NCI-H69 (cell line): Measurements from ENCODE around the gene PTPRN2.
"Not testable (repeated sequence)": the region's sequence is repeated elsewhere in the genome, so short reads cannot be mapped to it uniquely, and the experiment has no call there.

ENCODE experiments used
- DNase-seq: peaks from one replicate; lab custom pipeline; 2025; lab: John Stamatoyannopoulos, UW

Gene PTPRN2

DNA sequence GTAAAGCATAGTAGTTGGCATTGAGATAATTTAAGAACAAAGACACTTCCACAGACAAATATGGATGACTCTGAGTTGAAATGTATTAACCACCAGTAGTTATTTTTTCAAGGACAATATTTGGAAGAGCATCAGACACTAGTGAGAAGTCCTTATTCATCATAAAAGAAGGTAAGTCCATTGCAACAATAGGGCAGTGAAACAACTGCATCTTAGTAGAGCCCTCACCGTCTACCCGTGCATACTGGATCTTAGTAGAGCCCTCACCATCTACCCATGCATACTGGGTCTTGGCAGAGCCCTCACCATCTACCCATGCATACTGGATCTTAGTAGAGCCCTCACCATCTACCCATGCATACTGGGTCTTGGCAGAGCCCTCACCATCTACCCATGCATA, 892.0 kb downstream of the PTPRN2 start:
- not testable (repeated sequence) for DNase-seq

DNA sequence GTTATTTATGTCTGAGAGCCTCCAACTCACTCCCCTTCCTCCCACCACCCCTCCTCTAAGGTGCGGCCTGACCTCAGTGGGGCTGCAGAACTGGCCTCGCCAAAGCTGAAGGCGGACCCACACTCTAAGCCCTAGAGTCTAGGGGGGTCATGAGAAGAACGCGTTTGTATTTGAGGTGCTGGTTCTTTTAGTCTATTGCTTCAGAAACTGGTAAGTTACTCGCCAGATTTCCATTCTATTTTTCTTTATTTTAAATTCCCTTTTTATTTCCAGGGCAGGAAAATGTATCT, 893.3 kb downstream of the PTPRN2 start:
- DNase-seq = no peak

DNA sequence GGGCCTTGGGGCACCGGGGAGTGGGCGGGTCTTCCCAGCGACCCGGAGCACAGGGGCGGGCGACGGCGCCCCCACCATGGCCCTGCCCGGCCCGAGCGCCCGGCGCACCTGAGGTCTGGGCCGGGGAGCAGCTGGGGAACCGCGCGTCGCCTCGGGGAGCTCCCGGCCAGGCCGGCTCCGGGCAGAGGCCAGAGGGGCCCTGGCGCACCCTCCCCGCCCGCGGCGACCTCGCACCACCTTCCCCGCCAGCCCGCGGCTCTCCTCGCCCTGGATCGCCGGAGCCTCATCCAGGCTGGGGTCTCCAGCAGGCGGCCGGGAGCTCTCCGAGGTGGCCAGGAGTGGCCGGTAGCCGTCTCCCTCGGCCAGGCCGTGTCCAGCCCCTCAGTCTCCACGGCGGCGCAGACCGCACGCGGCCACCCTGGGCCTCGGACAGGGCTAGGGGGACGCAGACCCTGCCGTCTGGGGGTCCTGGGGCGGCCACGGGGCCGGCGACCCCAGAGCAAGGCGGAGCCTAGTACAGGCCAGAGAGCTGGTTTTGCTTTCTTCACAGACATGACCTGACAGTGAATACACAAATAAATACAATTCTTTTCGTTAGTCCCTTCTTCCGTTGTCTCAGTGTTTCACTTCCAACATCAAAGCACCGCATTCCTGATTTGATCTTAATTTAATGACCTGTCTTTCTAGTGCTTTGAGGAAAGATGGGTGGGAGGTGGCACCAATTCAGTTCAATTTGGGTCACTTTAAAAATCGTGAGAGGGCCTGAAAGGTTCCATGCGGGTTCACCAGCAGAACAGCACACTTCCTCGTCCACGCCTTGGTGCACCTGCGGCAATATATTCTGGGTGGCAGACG, 893.9 kb downstream of the PTPRN2 start:
- no peak for DNase-seq

DNA sequence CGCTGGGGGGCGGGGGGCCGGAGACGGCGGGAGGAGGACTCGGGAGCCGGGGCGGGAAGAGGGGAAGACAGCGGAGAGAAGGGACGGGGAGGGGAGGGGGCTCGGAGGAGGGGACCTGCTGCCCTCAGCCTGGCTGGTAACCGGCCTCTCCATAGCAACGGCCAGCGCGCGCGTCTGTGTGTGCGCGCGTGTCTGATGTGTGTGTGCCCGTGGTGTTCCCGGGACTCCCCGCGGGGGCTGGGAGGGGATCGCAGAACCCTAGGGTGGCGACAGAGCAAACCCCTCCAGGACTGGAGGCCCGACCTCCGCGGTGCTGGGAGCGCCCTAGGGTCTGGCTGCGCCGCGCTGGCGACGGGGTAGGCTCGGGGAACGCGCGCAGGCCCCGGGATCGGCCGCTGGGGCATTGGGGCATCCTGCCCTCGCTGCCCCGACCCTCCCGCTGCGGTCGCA, 894.5 kb downstream of the PTPRN2 start:
- DNase-seq = no peak

DNA sequence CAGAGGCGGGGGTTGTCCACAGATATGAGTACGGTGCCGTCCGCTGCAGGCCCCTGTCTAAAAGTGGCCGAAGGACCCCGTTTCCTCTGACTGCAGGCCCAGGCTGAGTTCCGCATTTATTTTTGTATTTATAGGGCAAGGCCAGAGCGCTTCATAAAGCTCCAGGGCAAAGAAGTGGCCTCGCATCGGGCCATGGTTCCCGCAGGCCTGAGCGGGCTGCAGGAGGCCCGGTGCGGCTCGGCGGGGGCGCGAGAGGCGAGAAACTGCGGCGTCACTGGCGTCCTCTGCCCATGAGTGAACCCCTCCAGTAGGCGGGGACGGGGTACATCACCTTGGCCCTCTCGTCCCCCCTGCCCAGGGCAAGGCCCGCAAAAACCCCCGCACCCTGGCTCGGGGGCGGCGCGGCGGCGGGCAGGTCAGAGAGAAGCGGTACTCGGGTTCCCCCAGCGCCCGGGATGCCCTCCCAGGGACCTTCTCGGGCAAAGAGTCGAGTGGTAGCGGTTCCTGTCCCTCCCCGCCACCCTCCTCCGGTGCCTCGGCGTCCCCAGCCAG, 895.1 kb downstream of the PTPRN2 start:
- DNase-seq = no peak

DNA sequence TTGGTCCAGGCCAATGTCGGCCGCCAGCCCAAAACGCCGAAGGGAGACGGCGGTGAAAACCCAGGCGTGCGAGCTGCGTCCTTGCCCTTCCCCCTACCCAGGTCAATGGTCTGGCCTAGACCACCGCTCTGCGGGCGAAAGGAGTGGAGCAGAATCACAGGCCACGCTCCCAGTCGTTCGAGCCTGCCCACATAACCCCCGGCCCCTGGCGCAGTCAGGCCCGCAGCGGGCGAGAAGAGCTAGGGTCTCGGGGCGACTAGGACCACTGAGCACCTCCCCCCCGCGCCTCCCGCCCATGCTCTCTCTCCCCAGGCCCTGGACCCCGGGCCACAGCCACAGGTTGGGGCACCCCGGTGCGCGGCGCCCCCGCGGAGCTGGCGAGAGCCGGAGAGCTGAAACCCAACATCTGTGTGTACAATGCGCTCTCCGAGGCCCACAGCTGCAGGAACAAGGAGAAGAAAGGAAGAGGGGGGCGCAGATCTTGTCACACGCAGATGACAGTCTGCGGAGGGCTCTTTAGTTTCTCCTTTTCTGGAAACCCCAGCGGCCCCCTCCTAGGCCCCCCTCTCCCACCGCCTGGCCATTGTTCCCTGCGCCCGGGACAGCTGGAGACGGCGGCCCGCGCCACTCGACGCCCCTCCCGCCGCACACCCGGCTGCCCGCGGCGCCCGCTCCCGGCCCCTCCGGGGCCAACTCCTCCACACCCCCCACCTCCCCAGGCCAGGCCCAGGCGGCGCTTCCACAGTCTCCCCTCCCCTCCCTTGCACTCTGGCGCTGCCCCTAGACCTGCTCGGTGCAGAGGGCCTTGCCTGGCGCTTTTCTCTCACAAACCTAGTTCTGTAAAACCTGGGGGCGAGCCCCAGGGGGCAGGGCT, 895.8 kb downstream of the PTPRN2 start:
- DNase-seq = no peak

DNA sequence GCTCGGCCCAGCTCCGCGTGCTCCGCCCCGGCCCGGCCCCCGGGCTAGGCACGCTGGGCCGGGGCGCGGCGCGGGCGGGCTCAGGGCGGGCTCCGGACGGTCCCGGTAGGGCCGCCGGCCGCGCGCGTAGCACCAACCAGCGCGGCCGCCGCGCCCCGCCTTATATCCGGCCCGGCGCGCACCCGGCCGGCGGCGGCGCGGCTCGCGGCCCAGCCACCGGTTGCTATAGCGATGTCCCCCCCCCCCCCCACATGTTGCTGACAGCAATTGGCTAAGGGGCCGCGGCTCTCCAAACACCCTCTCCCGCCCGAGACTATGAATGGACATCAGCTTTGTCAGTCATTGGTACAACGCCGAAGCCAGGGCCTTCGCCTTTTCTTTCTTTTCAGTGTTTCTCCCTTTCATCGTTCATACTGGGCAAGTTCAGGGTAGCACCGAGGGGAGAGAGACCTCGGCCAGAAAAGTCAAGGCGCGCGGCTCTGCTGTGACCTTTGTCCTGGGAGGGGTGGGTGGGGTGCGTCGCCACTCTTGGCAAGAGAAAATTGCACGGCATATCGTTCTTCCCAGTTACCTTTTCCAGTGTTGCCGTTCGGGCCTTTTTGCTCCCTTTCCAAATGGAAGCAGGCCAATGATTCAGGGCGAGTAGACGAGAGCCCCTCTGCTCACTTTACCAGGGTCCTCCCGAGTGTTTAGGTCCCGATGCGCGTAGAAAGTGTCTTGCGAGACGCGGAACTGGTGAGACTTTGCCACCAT, 896.6 kb downstream of the PTPRN2 start:
- peak; percentile 55 for DNase-seq

DNA sequence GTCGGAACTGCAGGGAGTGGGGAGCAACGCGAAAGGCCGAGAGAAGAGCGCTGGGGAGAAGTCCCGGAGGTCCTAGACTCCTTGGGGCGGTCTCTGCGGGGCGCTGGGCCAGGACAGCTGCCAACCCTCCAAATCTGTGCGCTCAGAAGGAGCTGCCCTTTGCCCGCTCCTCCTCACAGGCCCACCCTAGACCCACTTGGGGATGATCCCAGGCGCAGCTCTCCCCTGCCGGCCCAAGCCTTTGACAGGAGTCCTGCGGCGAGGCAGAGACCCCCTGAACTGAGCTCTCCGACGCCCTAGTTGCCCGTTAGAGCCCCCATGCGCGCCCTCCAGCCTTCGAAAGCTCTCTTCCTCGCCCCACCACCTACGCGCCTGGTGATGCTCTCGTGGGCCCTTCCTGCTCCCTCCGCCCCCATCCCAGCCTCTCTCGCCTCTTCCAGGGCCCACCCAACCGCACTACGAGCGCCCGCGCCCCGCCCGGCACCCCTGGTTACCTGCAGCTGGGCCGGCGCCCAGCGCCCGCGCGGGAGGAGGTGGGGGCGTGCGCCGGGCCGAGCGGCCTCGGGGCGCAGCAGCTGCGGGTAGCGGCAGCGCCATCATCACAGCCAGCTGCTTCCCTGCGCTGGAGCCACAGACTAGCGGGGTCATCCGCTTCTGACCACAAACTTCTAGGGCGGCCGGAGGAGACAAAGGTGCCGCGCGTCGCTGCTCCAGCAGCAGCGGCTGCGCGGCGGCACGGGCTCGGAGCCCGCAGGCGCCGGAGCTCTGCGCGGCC, 897.4 kb downstream of the PTPRN2 start:
- no peak for DNase-seq

DNA sequence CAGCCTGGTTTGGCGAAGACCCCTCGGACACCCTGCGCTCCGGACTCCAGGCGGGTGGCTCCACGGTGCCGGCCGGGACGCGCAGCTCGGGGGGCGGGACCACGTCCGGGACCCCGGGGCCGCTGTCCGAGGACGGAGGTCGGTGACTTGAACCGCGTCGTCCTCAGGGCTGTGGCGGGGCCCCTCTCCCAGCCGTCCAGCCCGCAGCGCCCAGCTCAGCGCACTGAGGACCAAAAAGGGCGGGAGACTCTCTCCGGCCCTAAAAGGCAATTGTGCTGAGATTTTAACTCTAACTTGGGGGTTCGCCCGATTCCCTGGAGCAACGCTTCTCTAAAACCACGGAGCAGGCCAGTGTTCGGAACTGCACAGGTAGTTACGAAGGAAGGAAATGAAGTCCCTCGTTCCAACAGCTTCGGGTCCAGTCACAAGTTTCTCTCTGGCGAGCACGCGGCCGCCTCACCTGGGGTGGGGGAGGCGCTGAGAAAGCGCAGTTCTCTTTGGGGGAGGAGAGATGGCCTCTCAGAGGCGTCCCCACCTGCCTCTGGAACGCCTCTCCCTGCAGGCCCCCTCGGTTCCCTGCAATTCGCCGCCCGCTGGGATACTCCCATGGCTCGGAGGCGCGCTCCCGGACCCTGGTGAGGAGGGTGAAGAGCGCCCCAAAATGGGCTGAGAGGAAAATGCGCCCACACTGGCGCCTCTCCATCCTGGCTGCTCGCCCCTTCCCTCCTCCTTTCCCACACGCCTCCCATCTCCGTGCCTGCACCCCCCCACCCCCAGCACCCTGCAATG, 898.2 kb downstream of the PTPRN2 start:
- DNase-seq = no peak

DNA sequence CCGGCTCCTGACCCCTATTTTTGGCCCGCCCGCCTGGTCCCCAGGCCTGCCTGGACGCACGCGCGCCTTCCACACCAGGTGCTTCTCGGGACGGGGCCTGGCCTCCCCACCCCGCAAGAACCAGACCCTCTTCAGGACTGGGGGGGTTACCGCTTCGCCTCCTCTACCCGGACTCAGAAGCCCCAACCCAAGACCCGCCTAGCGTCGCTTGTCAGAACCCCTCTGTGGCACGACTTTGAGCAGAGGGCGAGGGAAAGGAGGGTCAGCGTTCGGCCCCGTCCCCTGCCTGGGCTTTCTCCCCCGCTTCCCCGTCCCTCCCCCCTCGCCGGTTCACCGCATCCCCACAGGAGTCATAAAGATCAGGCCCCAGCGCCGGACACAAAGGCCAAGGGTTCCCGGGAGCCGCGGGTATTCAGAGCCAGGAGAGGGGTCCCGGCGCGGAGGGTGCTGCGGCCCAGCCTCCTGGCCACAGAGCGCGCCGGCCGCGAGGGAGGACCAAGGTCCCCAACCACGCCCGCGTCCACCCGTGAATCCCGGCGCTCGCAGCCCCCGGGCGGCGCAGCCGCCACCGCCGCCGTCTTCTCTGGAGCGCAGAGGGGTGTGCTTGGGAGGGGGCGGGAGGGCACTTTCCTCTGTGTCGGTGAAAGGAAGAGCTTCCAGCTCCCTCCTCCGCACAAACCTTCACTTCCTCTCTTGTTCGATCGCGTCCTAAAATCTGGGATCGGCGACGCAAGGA, 898.9 kb downstream of the PTPRN2 start:
- no peak for DNase-seq

DNA sequence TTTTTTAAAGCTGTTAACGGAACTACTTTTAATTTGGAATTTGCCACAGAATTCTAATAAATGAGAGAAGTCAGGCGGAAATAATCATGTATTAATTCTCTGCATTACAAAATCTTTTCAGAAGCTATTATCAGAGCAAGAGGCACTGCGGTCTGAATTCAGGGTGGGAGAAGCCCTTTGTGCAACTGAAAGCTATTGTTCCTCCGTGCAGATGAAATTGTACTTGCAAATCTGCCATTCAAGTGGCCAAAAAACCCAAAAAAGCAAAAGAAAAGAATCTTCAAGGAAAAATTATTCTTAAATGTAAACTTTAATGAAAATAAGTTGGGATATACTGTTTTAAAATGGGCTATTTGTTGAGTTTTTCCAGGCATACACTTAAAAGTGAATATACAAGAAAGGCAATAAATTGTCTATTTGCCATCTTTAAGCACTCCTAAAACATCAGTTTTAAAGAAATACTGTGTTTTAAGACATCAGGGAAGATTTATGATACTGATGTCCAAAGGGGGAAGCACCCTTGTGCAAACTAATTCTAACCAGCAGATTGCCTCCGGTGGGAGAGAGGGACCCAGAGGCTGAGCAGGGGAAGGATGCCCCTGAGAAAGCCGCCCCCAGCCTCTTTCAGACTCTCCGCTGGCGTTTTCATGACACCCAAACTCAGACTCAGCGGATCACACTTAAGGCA, 899.6 kb downstream of the PTPRN2 start:
- DNase-seq = no peak

DNA sequence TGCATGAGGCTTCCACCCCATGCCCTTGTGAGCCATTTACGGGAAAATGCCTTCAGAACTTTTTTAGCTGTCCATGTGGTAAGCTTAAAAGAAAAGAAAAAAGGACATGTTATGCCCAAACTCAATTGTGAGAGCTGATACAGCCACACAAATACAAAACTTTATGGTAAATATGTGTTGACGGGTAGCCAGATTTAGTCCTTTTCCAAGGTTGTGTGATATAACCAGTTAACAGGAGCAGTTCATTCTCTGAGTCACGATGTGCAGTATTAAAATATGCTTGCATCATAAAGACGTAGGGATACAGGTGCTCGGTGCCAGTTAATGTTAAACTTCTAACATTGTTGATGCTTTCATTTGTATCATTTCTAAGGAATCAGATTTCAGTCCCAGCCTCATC, 900.5 kb downstream of the PTPRN2 start:
- DNase-seq = no peak

DNA sequence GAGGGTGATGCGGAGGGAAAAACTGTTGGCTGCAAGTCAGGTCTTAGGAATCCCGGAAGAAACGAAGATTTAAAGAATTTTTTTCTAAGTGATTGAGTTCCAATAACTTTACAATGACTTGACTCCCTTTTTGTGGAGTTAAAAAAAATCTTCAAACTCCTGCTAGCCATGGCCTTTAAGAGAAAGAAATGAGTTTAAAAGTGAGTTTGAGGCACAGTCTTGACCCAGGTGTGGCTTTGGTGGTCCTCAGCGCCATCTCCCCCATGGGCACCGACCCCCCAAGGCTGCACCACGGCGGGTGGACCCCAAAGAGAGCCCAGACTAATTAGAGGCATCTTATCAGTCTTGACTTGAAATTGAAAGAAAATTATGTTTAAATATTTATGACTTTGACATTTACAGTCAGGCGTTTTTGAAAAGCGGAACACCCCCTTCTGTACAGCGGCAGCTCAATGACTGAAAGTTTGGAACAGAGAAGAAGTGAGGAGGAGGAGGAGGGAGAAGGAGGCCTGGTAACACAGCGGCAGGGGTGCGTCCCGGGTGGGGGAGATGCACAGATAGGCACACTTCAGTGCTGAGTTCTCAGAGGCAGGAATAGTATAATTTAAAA, 901.2 kb downstream of the PTPRN2 start:
- DNase-seq = no peak

DNA sequence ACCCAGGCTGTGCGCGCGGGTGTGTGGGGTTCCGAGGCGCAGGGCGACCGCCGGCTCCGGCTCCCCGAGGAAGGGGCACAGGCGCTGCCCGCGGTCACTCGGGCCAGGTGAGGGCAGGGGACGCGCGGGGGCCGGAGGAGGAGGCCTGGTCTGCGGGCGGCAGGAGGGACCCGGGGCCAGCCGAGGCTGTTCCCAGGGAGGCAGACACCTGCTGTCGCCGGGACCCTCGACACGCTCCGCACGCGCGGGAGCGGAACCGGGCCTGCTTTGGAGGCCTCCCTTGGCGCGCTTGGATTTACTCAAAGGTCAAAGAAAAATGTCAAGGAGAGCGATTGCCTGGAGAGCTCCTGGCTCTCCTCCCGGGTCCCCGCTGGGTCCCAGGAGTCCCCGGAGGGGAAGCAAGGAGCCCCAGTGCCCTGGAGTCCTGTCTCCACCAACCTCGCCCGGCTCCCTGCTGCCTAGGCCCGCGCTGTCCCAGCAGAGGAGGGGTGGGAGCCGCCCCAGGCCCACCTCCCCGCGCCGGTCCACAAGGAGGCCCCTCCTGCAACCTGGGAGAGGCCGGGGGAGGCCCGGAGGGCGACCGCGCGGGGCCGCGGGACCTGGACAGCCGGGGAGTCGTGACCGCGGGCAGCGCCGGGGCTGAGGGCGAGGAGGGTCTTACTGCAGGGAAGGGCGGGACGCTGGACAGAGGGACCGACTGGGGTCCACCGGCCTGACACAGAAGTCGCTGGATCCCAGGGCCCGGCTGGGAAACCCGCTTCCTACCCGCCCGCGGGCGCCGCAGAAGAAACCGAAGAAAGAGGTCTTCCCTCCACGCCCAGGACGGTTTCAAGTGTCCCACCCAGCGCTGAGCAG, 902.0 kb downstream of the PTPRN2 start:
- DNase-seq = no peak

DNA sequence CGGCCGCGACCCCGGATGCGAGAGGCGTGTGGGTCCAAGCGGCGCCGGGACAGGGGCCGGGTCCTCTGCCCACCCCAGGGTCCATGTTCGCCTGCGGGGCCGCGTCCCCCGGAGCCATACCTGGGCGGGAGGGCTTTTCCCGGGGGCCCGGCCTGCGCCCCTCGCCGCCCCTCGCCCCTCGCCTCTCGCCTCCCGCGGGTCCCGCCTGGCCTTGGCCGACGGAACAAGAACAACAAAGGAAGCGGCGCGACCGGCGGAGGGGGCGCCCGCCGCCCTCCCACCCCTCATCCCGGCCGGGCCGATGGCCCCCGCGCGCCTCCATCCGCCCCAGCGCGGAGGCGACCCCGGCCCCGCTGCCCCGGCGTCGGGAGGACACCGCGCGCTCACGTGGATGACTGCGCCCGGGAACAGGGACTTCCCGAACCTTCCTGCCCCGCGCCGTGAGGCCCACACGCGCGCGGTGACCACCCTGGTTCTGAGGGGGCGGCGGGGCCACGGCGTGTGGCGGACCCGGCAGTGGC, 902.7 kb downstream of the PTPRN2 start:
- DNase-seq = no peak

DNA sequence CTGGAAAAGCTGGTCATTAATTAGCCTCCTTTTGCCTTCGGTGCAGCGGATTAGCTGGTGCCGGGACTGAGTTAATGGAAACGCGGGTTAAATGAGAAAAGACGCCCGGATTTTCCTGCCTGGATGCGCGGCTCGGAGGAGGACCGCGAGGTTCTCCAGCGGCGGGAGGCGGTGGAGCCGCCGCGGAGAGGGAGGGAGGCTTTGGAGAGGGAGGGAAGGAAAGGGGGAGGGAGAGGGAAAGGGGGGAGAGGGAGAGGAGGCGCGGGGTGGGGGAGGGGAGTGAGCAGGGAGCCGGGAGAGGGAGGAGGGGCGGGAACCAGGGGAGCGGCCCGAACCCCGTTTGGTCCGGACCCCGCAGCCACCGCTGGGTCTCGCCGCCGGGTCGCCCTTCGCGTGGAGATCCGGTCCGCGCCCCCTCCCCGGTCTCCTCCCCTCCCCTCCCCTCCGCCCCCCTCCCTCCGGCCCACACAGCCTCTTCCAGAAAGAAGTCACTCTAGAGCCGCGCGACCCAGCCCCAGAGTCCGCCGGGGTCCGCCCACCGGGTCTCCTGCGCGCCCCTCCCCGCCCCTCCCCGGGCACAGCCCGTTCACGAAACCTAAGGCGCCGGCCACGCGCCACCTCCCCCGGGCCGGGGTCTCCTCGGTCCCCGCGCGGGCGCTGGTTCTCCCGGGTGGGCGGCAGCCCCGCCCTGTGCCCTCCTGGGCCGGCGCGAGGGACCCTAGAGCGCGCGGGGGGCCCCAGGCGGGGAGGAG, 903.3 kb downstream of the PTPRN2 start:
- no peak for DNase-seq

DNA sequence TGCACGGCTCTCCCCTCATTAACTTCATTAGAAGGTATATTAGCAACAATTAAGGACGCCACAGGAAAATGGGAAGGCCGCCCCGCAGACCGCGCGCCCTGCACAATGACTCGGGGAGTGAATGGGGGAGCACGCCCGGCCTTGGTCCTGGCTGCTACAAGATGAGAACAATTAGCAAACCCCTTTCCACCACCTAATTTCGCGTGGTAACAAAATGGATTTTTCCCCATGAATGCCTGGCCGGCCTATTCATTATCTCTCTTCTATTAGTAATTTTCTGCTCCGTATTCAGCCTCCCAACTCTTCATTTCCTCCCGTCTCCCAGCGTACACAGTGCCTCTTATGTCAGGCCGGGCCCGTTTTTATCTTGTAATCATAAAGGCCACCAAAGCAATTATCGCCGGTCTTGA, 903.9 kb downstream of the PTPRN2 start:
- no peak for DNase-seq
